ENCODE results near the gene FBLN1.
"Not testable (repeated sequence)": the region's sequence is repeated elsewhere in the genome, so short reads cannot be mapped to it uniquely, and the experiment has no call there.

FBLN1 gene

GRCh38 chr22:45548991-45549761 is 46.5 kb downstream of the FBLN1 start:
- DNase-seq, result no peak

DNA sequence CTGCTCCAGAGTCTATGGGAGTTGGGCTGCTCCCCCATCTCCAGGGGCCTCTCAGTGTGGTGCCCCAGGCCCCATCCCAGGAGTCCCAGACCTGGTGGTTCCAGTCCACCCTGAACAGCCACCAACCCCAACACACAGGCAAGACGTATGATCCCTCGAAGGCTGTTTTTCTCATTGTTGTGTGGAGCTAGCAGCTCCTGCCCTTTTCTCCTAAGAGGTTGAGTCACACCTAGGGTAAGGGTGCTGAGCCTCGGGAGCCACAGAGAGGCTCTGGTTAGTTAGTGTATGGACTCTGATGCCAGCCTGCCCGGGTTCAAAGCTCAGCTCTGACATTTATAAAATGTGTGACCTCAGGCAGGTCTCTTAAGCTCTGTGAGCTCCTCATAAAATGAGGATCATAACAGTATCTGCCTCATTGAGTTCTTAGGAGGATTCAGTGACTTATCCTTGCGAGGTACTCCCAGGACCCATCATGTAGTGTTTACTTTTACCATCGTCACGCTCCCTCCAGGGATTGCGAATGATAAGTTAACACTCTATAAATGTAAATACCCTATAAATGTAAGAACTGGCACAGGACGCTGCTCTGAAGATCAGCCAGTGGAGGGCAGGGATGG is 47.2 kb downstream of the FBLN1 start:
- DNase-seq, result no peak

DNA sequence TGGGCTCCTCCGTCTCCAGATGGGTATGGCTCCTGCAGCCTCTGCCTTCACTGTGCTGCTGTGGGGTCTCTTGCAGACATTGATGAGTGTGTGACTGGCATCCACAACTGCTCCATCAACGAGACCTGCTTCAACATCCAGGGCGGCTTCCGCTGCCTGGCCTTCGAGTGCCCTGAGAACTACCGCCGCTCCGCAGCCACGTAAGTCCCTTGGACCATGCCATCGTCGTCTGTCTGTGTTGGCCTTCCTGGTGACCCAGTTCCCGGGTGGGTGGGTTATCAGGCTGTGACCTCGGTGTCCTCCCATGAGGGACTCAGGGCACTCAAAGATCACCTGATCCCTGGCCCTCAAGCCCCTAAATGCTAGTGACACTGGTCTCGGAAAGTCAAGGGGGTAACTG is 47.7 kb downstream of the FBLN1 start:
- DNase-seq, result no peak

DNA sequence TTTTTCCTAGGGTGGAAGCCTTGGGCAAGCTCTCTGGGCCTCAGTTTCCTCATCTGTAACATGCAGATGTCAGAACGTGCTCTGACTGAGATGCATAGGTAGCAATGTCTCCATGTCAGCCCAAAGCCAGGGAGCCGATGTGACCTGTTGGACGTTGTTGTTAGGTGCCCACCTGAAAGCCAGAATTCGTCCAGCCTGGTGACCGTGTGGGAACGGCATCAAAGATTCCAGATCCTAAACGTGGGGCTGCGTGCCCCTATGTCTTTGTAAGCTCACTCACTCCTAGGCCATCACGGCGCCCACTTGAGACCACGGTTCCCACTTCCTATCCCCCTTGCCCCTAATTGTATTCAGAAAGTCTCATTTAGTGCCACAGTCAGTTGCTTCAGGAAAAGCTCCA is 48.2 kb downstream of the FBLN1 start:
- no peak for DNase-seq

DNA sequence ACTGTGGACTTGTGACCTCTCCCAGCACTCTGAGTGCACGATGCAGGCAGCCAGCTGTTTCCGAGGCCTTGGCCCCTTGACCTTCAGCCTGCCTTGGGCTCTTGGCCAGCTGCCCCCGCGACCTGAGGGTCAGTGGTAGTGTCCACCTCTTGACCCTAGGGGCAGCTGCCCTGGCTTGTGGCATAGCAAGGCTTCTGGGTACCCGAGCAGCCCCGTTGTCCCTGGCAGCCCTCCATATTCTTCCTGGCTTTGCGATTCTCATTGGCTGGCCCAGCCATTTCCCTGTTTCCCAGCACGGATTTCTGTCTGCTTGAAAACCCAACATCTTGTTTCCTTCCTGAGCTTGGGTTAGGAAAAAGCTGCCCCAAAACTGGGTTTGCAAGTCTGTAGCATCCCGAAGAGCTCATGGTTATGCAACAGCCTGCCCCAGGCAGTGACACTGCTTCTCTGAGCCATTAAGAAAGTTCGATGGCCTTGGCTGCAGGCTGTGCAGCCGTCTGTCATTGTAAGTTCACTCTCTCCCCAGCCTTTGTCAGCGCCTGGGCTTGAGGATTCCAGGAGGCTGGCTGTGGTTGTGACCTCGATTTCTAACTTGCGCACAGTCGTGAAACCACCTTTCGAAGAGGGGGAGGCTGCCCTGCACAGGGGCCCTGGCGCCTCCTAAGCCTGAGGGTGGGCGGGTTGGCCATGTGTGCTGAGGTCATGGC is 48.8 kb downstream of the FBLN1 start:
- DNase-seq, result no peak

GRCh38 chr22:45552017-45552411 is 49.3 kb downstream of the FBLN1 start:
- no peak for DNase-seq

DNA sequence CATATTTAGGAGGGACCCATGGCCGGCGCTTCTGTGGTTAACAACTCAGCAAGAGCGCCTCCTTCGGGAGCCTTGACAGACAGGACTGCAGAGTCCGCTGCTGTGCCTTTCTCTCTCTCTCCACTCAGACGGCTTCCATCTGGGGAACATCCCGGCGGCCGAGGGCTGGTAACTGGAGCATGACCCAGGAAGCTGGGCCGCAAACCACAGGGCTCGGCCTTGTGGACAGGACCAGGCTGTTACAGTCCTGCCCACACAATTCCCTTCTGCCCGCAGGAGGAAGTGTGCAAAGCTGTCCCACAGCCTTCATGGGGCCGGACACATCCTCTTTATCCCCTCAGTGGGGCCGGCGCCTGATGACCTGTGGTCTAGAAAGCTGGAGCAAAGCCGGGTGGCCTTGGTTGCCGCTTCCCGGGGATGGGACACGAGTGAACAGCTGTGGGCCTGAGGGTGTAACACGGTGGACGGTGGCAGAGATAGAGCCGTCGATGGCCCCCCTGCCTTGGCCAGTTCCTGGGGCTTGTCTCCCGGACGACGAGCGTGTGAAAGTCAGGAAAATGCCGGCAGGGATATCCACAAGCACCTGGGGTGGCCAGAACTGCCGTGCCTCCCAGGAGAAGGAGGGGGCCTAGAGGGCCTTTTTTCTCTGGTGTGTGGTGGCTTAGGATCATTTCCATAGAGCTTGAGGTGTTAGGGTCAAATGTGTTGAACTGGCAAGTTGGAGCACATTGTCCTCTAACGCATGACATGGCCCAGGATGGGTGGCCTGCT is 50.1 kb downstream of the FBLN1 start:
- DNase-seq, result no peak

DNA sequence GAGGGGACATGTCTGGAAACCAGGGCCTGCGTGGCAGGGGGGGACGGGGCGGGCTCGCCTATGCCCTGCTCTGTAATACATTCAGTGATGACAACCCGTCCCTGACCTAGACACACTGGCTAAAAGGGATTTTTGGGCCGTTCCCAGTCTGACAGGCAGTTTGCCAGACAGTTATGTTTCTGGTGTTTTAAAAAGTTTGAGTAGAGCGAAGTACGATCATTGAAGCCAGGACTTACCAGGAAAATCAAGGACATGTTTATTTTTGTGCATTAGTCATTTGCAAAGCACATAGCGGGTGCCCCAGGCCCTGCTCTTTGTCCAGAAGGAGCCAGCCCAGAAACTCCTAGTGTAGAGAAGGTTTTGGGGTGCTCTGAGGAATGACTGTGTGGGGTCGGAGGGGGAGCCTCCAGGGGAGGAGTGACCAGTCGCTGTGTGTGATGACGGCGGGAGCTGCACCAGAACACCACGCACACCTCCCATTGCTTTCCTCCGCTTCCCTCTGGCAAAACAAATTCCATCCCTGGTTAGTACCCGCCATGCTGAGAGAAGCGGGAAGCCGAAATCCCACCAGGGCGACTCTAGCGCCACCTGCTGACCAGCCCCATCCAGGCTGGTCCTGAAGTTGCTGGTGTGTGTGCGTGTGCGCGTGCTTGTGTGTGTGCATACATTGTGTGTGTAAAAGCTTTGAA is 50.8 kb downstream of the FBLN1 start:
- peak; percentile 83 for DNase-seq

DNA sequence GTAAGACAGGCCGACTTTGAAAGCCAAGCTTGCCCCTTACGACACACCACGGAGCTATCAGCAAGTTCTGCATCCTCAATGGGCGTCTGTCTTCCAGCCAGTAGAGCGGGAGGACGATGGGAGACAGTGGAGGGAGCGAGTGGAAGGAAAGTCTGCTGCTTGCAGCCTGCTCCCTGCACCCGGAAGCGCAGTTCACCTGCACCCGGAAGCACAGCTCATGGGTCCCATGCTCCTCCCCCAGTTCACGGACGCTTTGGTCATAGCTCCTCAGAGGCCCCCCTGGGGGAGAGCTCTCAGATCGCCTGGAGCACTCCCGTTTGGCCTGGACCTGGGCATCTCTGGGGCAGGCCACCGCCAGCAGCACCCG is 51.3 kb downstream of the FBLN1 start:
- DNase-seq, result no peak

DNA sequence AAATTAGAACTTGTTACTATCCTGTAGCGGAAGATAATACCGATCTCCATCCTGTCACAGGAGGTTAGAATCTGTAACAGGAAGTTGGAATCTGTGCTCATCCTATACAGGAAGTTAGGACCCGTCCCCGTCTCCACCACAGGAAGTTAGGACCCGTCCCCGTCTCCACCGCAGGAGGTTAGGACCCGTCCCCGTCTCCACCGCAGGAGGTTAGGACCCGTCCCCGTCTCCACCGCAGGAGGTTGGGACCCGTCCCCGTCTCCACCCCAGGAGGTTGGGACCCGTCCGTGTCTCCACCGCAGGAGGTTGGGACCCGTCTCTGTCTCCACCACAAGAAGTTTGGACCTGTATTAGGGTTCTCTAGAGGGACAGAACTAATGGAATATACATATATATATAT is 52.2 kb downstream of the FBLN1 start:
- no peak for DNase-seq

DNA sequence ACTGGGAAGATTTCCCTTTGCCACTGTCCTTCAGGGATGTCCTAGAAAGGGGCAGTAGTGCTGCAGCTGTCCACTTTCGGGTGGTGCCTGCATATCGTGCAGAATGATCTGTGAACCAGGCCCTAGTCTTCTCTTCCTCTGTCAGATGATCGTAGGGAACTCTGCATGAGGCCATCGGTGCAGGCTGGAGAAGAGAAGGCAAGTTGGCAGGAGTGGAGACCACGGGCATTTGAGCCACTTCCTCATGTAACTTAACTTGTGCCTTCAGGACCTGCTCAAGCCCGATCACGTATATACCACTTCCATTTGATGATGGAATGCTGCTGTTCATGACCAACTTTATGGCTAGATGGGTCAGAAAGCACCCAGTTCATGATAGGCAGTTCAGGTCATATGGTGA is 55.2 kb downstream of the FBLN1 start:
- not testable (repeated sequence) for DNase-seq

DNA sequence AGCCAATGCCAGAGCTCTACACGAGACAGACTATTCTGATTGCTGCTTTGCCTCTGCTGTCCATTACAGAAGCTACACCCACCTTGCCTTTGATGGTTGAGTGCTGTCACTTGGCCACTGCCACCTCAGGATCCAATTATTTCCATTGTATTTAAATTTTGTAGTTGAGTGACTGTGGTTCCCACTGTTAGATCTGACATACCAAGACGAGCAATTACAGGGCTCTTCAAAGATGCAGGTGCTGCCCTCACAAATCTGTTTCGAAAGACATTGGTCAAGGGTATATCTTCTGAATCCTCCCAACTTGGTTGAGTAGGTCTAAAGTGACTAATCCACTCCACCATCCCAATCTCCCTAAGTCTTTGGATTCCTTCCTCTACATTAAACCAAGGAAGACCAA is 57.4 kb downstream of the FBLN1 start:
- not testable (repeated sequence) for DNase-seq

DNA sequence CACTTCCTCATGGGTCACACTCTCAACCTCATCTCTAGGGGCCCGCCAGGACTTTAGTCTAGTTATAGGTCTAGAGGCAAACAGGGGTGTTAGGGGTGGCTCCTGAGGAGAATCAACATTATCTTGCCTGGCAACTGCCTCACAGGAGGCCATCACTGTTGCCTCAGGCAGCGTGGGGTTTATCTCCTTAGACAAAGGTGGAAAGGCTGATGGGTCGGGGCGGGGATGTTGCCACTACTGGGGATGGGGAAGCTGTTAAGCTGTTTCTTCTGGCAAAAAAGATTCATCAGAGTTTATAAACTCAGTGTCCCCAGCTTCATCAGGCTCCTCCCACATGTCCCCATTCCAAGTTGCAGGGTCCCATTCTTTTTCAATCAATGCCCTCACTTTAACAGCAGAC is 58.1 kb downstream of the FBLN1 start:
- DNase-seq, result not testable (repeated sequence)

GRCh38 chr22:45562102-45562501 is 59.4 kb downstream of the FBLN1 start:
- DNase-seq, result no peak

DNA sequence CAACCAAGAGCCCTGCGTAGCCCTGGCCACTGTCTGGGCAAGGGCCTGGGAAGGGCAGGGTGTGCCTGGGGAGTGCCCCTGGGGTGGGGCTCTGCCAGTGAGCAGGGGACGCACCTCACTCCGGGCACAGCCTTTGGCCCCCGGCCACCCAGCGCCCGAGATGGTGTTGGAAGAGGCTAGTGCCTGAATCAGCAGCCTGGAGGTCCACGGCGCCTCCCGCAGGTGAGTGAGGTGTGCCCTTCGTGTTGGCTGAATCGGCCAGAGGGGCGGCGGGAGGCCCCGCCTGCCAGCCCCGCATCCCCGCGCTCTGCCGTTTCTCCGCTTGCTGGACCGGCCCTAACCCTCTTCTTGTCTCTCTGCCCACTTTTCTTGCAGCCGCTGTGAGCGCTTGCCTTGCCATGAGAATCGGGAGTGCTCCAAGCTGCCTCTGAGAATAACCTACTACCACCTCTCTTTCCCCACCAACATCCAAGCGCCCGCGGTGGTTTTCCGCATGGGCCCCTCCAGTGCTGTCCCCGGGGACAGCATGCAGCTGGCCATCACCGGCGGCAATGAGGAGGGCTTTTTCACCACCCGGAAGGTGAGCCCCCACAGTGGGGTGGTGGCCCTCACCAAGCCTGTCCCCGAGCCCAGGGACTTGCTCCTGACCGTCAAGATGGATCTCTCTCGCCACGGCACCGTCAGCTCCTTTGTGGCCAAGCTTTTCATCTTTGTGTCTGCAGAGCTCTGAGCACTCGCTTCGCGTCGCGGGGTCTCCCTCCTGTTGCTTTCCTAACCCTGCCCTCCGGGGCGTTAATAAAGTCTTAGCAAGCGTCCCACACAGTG is 60.1 kb downstream of the FBLN1 start:
- no peak for DNase-seq

GRCh38 chr22:45563362-45564040 is 60.8 kb downstream of the FBLN1 start:
- DNase-seq, result no peak

- DNase-seq, result peak; percentile 13
Observed at GRCh38 chr22:45564349-45565030, 61.8 kb downstream of the FBLN1 start.

DNA sequence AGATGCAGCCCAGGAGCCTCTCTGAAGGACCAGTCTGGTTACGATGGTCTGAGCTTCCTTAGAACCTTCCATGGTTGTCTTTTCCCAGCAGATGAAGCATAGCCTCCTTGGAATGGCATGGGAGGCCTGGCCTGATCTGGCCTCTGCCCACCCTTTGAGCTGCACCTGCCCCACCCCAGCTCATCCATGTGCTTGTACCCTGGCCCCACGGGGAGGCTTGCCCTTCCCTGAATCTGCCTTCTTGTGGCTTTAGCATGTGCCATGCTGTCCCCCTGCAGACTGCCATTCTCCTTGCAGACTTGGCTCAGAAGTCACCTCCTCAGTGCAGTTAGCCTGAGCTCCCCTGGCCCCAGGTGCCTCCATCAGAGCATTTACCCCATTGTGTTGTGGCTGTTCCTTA is 62.5 kb downstream of the FBLN1 start:
- DNase-seq, result no peak

- no peak for DNase-seq
Observed at GRCh38 chr22:45565973-45566372, 63.3 kb downstream of the FBLN1 start.

- DNase-seq, result no peak
Observed at GRCh38 chr22:45568213-45568612, 65.5 kb downstream of the FBLN1 start.

DNA sequence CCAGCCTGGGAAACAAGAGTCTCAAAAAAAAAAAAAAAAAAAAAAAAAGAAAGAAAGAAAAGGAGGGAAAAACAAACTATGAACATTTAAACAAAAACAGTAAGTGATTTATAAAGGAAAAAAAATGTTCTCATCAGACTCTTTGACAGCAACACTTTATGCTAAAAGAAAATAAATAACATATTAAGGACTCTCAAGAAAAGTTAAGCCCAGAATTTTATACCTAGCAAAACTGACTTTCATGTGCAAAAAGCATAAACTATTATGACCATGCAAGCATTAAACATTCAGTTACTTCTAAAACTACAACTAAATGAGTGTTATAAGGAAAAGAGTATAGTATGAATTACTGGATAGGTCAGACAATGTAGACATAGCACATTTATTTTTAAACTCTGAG is 68.4 kb downstream of the FBLN1 start:
- DNase-seq, result no peak

All from NCI-H1694 (cell line).